IMR-90 (cell line): ENCODE results near the gene KNCN. TPM values are rescaled to one million over a fixed set of nuclear protein-coding genes. Genes with fewer than 3 reads are reported as not detected.
A peak's percentile ranks its signal among the peaks of the same experiment; 100 is the strongest.

Experiments used
- ATAC-seq: fragments of 200-7000 bp; cut with Tn5 transposase; 2 replicates; pipeline ENCODE4 v1.9.1; 2020; ENCODE audit warnings: low read depth, mild to moderate bottlenecking, moderate library complexity
- BruUV-seq: library from RNA; stranded (reverse); fragments of 400-500 nt; replicated peaks from 2 replicates; lab custom pipeline; 2021; lab: Mats Ljungman, UMichigan
- CTCF ChIA-PET: fragments of 300-600 bp; formaldehyde crosslinking; extraction: SDS; loops from one replicate; lab custom pipeline; 2021; ENCODE audit warnings: antibody characterized with exemption; lab: Yijun Ruan, JAX
- POLR2A ChIA-PET: fragments of 300-600 bp; sonication (Branson Sonifier 250); formaldehyde crosslinking; loops from one replicate; lab custom pipeline; 2022; ENCODE audit warnings: antibody characterized with exemption; ENCODE audit not compliant: unreplicated experiment; lab: Charles Lee
- DNase-seq: peaks from one replicate; pipeline ENCODE4 v3.0.0; 2013
- H2AFZ ChIP-seq: replicated peaks from 2 replicates; pipeline ENCODE3; 2013; ENCODE audit warnings: low read length, mild to moderate bottlenecking; ENCODE audit not compliant: poor library complexity
- H2AK5ac ChIP-seq: 2 replicates; pipeline ENCODE4 v1.6.1; 2013; ENCODE audit warnings: low read depth, low read length, inconsistent platforms
- H2AK9ac ChIP-seq: replicated peaks from 2 replicates; pipeline ENCODE3; 2013; ENCODE audit warnings: mild to moderate bottlenecking, low read depth, low read length, moderate library complexity; ENCODE audit not compliant: poor library complexity
- H2BK120ac ChIP-seq: 2 replicates; pipeline ENCODE4 v1.6.1; 2013; ENCODE audit warnings: low read depth, low read length, inconsistent platforms
- H2BK15ac ChIP-seq: 3 replicates; pipeline ENCODE4 v1.6.1; 2013; ENCODE audit warnings: low read depth, low read length, inconsistent platforms
- H2BK20ac ChIP-seq: 2 replicates; pipeline ENCODE4 v1.6.1; 2013; ENCODE audit warnings: low read depth, mild to moderate bottlenecking, inconsistent platforms, low read length, moderate library complexity
- H2BK5ac ChIP-seq: 2 replicates; pipeline ENCODE4 v1.6.1; 2013; ENCODE audit warnings: mild to moderate bottlenecking, low read depth, low read length, inconsistent platforms; ENCODE audit not compliant: poor library complexity, severe bottlenecking
- H3K14ac ChIP-seq: replicated peaks from 2 replicates; pipeline ENCODE4 v1.6.1; 2013; ENCODE audit warnings: low read depth, low read length, inconsistent platforms
- H3K18ac ChIP-seq: 2 replicates; pipeline ENCODE4 v1.6.1; 2013; ENCODE audit warnings: low read depth, low read length, control low read depth
- H3K23ac ChIP-seq: 2 replicates; pipeline ENCODE4 v1.6.1; 2013; ENCODE audit warnings: low read depth, low read length, inconsistent platforms
- H3K27ac ChIP-seq: 2 replicates; pipeline ENCODE4 v1.5.1; 2013; ENCODE audit warnings: mild to moderate bottlenecking, control low read depth, low read length; ENCODE audit not compliant: insufficient read depth
- H3K27me3 ChIP-seq: 2 replicates; pipeline ENCODE4 v1.6.1; 2013; ENCODE audit warnings: low read length; ENCODE audit not compliant: control insufficient read depth, insufficient read depth
- H3K36me3 ChIP-seq: 2 replicates; pipeline ENCODE4 v1.6.1; 2013; ENCODE audit warnings: low read length, mixed read lengths; ENCODE audit not compliant: control insufficient read depth, insufficient read depth
- H3K4ac ChIP-seq: 2 replicates; pipeline ENCODE4 v1.6.1; 2013; ENCODE audit warnings: low read depth, low read length, inconsistent platforms
- H3K4me1 ChIP-seq: 2 replicates; pipeline ENCODE4 v1.6.1; 2013; ENCODE audit warnings: low read length, mixed read lengths; ENCODE audit not compliant: control insufficient read depth, insufficient read depth
- H3K4me2 ChIP-seq: 2 replicates; pipeline ENCODE4 v1.6.1; 2013; ENCODE audit warnings: low read depth, mild to moderate bottlenecking, control low read depth, low read length, moderate library complexity
- H3K4me3 ChIP-seq: 2 replicates; pipeline ENCODE4 v1.5.1; 2013; ENCODE audit warnings: low read depth, mild to moderate bottlenecking, control low read depth, low read length, moderate library complexity; ENCODE audit not compliant: insufficient read depth
- H3K56ac ChIP-seq: 2 replicates; pipeline ENCODE4 v1.6.1; 2013; ENCODE audit warnings: low read length, inconsistent platforms; ENCODE audit not compliant: insufficient read depth; ENCODE audit errors: extremely low read depth
- H3K79me1 ChIP-seq, 2 experiments: 2 replicates each; pipeline ENCODE4 v1.6.1; 2013; ENCODE audit warnings: low read length in 2 of 2, inconsistent platforms in 1 of 2, low read depth in 1 of 2
- H3K9ac ChIP-seq: 2 replicates; pipeline ENCODE4 v1.6.1; 2013; ENCODE audit warnings: low read depth, low read length, control low read depth
- H3K9me1 ChIP-seq: 2 replicates; pipeline ENCODE4 v1.6.1; 2013; ENCODE audit warnings: low read length, inconsistent platforms; ENCODE audit not compliant: insufficient read depth
- H3K9me3 ChIP-seq: 2 replicates; pipeline ENCODE4 v1.6.1; 2013; ENCODE audit warnings: low read length; ENCODE audit not compliant: control insufficient read depth, insufficient read depth
- H4K20me1 ChIP-seq: 2 replicates; pipeline ENCODE4 v1.6.1; 2013; ENCODE audit warnings: low read length, inconsistent platforms; ENCODE audit not compliant: insufficient read depth
- H4K5ac ChIP-seq: 2 replicates; pipeline ENCODE4 v1.6.1; 2013; ENCODE audit warnings: mild to moderate bottlenecking, low read depth, low read length, control low read depth
- H4K8ac ChIP-seq, 2 experiments: 2 replicates each; pipeline ENCODE4 v1.6.1; 2013; ENCODE audit warnings: low read depth in 2 of 2, low read length in 2 of 2, control low read depth in 1 of 2, inconsistent platforms in 1 of 2
- H4K91ac ChIP-seq: 2 replicates; pipeline ENCODE4 v1.6.1; 2013; ENCODE audit warnings: low read depth, low read length, inconsistent platforms; ENCODE audit not compliant: insufficient read depth
- BHLHE40 ChIP-seq: fragments of 150-350 bp; IDR thresholded peaks from 2 replicates; pipeline ENCODE4 v1.6.1; 2016; ENCODE audit warnings: mild to moderate bottlenecking, low read depth, low read length
- CEBPB ChIP-seq: IDR thresholded peaks from 2 replicates; pipeline ENCODE4 v1.6.1; 2012; ENCODE audit warnings: low read depth, low read length, improper control_type of control experiment
- CHD1 ChIP-seq: IDR thresholded peaks from 2 replicates; pipeline ENCODE4 v1.6.1; 2012; ENCODE audit warnings: low read depth, low read length, improper control_type of control experiment
- FOS ChIP-seq: fragments of 150-350 bp; IDR thresholded peaks from 2 replicates; pipeline ENCODE4 v1.6.1; 2016; ENCODE audit warnings: low read depth, low read length
- MAFK ChIP-seq: IDR thresholded peaks from 2 replicates; pipeline ENCODE4 v1.6.1; 2012; ENCODE audit warnings: low read depth, low read length, improper control_type of control experiment
- MAZ ChIP-seq: IDR thresholded peaks from 2 replicates; pipeline ENCODE4 v1.6.1; 2012; ENCODE audit warnings: low read depth, mild to moderate bottlenecking, low read length, improper control_type of control experiment, moderate library complexity, borderline replicate concordance
- MXI1 ChIP-seq: IDR thresholded peaks from 2 replicates; pipeline ENCODE4 v1.6.1; 2012; ENCODE audit warnings: low read depth, mild to moderate bottlenecking, low read length, moderate library complexity, borderline replicate concordance
- NFE2L2 ChIP-seq: fragments of 150-350 bp; IDR thresholded peaks from 2 replicates; pipeline ENCODE4 v1.6.1; 2016; ENCODE audit warnings: low read depth, mild to moderate bottlenecking, low read length
- POLR2A ChIP-seq: IDR thresholded peaks from 2 replicates; pipeline ENCODE4 v1.6.1; 2012; ENCODE audit warnings: mild to moderate bottlenecking, low read depth, low read length
- RAD21 ChIP-seq: IDR thresholded peaks from 2 replicates; pipeline ENCODE4 v1.6.1; 2012; ENCODE audit warnings: low read length, improper control_type of control experiment
- RCOR1 ChIP-seq: IDR thresholded peaks from 2 replicates; pipeline ENCODE4 v1.6.1; 2012; ENCODE audit warnings: mild to moderate bottlenecking, low read length, improper control_type of control experiment; ENCODE audit not compliant: insufficient replicate concordance
- RFX5 ChIP-seq: IDR thresholded peaks from 2 replicates; pipeline ENCODE4 v1.8.0; 2012; ENCODE audit warnings: low read depth, mild to moderate bottlenecking, low read length, moderate library complexity
- SMC3 ChIP-seq: fragments of 150-350 bp; IDR thresholded peaks from 2 replicates; pipeline ENCODE4 v1.6.1; 2016; ENCODE audit warnings: low read depth, mild to moderate bottlenecking, antibody characterized with exemption, low read length, moderate library complexity
- WGBS, 2 experiments: methylation state at CpG; one replicate each; pipeline versions ENCODE4 v1.1.5 to v1.1.7; 2013; ENCODE audit warnings: missing lambda C conversion rate in 2 of 2; ENCODE audit not compliant: insufficient read length in 1 of 2; ENCODE audit errors: extremely low coverage in 2 of 2; 5-methylcytosine and 5-hydroxymethylcytosine counted together
- dilution Hi-C: fragments of 300-500 bp; cut with HindIII; formaldehyde crosslinking; loops from one replicate; pipeline ENCODE4 v1.14.3; 2018; ENCODE audit warnings: low sequenced_read_pairs; ENCODE audit not compliant: unreplicated experiment
- in situ Hi-C: fragments of 300-500 bp; cut with MboI; formaldehyde crosslinking; loops from 3 replicates; pipeline ENCODE4 v1.14.3; 2019; ENCODE audit warnings: low sequenced_read_pairs, inconsistent platforms, mixed read lengths
- intact Hi-C: fragments of 100-400 bp; cut with micrococcal nuclease; formaldehyde crosslinking; loops from 2 replicates; pipeline ENCODE4 v1.10.0; 2022
- polyA plus RNA-seq, 3 experiments: library from polyadenylated mRNA; depleted of rRNA; stranded (reverse); fragments of >200 nt; gene quantifications; 2 replicates each; pipeline ENCODE4 v1.2.3, GENCODE V29; 2012; ENCODE audit warnings: low replicate concordance in 1 of 3
- total RNA-seq: library from RNA; depleted of rRNA; stranded (reverse); fragments of >200 nt; gene quantifications from 2 replicates; pipeline ENCODE4 v1.2.3, GENCODE V29; 2012
- TF ChIP-seq, protein P1 (sequence below): fragments of 150-350 bp; IDR thresholded peaks from 2 replicates; pipeline ENCODE4 v1.6.1; 2017; ENCODE audit warnings: mild to moderate bottlenecking, antibody characterized with exemption, low read length, low read depth
- TF ChIP-seq, protein P2 (sequence below): conservative IDR thresholded peaks from 2 replicates; pipeline ENCODE4 v1.5.1; 2012; ENCODE audit warnings: mild to moderate bottlenecking, low read depth, low read length, improper control_type of control experiment
- TF ChIP-seq, protein P3 (sequence below): fragments of 150-350 bp; IDR thresholded peaks from 2 replicates; pipeline ENCODE4 v1.6.1; 2016; ENCODE audit warnings: low read depth, mild to moderate bottlenecking, low read length, moderate library complexity, borderline replicate concordance

The KNCN gene
- total and polyA plus RNA-seq, 2 of the 4 experiments (the other 2 are of a cell fraction) = not detected

DNA sequence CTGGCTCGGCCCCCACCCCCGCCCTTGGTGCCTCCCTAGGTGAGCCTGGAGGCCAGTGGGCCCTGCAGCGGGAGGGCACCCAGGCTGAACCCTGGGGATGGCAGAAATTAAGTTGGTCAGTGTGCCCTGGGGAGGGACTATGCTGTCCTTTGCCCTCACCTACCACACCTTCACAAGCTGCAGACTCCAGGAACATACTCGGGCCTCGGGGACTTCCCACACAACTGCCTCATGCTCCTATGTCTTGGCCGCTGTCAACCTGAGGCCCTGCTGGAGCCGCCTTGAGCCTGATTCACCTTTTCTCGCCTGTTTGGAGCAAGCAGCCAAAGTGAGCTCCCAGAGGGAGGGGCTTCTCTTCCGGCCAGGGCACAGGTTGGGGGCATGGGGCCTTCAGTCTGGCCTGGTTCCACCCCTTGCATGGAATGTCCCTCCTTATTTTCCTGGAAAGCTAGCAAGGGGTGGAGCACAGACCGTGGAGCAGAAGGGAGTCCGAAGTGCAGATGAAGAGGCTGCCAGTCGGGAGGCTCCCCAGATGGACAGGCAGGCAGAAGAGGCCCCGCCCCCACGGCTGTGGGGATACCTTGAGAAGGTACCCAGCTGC lies 24.7 kb downstream of the KNCN start:
- DNase-seq (no peak), ATAC-seq (no peak)
- H3K23ac ChIP-seq = no peak overlapping the region
- no peaks in the 10 kb centered on the region for H3K36me3 ChIP-seq
- no peak overlapping the region for H2AFZ ChIP-seq
- H3K79me1 ChIP-seq = no peaks in the 10 kb centered on the region
- H3K4me2 ChIP-seq = no peak overlapping the region
- no peak overlapping the region for H2BK120ac ChIP-seq
- no peak overlapping the region for H4K5ac ChIP-seq
- intact Hi-C loops = no loop called here
- no peak overlapping the region for H3K14ac ChIP-seq
- TF ChIP-seq CHD1 (no peak), FOS (no peak), RFX5 (no peak), NFE2L2 (no peak), MXI1 (no peak), BHLHE40 (no peak), MAZ (no peak), RAD21 (no peak), SMC3 (no peak), POLR2A (no peak), CEBPB (no peak), MAFK (no peak), RCOR1 (no peak)
- TF ChIP-seq, protein P1, sequence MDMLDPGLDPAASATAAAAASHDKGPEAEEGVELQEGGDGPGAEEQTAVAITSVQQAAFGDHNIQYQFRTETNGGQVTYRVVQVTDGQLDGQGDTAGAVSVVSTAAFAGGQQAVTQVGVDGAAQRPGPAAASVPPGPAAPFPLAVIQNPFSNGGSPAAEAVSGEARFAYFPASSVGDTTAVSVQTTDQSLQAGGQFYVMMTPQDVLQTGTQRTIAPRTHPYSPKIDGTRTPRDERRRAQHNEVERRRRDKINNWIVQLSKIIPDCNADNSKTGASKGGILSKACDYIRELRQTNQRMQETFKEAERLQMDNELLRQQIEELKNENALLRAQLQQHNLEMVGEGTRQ = no peak
- TF ChIP-seq, protein P2, sequence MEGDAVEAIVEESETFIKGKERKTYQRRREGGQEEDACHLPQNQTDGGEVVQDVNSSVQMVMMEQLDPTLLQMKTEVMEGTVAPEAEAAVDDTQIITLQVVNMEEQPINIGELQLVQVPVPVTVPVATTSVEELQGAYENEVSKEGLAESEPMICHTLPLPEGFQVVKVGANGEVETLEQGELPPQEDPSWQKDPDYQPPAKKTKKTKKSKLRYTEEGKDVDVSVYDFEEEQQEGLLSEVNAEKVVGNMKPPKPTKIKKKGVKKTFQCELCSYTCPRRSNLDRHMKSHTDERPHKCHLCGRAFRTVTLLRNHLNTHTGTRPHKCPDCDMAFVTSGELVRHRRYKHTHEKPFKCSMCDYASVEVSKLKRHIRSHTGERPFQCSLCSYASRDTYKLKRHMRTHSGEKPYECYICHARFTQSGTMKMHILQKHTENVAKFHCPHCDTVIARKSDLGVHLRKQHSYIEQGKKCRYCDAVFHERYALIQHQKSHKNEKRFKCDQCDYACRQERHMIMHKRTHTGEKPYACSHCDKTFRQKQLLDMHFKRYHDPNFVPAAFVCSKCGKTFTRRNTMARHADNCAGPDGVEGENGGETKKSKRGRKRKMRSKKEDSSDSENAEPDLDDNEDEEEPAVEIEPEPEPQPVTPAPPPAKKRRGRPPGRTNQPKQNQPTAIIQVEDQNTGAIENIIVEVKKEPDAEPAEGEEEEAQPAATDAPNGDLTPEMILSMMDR = no peak
- TF ChIP-seq, protein P3, sequence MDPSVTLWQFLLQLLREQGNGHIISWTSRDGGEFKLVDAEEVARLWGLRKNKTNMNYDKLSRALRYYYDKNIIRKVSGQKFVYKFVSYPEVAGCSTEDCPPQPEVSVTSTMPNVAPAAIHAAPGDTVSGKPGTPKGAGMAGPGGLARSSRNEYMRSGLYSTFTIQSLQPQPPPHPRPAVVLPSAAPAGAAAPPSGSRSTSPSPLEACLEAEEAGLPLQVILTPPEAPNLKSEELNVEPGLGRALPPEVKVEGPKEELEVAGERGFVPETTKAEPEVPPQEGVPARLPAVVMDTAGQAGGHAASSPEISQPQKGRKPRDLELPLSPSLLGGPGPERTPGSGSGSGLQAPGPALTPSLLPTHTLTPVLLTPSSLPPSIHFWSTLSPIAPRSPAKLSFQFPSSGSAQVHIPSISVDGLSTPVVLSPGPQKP = no peak
- no peak overlapping the region for H2BK5ac ChIP-seq
- dilution Hi-C loops = no loop called here
- H3K4me1 ChIP-seq = peaks cover 7% of the 10 kb centered on the region; the same call in 1 of the 2 replicates
- no peak overlapping the region for H2BK15ac ChIP-seq
- 43% methylated on average over 3 of the region's 14 CpGs; no CpG with 5 or more reads in 1 of the 2 experiments for WGBS, 2 experiments
- no peak overlapping the region for H3K4ac ChIP-seq
- no peak overlapping the region for H3K27ac ChIP-seq
- H4K20me1 ChIP-seq = no peaks in the 10 kb centered on the region
- no peak overlapping the region for H3K9ac ChIP-seq
- CTCF ChIA-PET = interaction anchor here (0.6 to 2.2 kb wide), 4 partner anchors 49 to 88 kb away, joined by 3 to 12 read pairs (median 4); no protein-coding TSS in a partner anchor
- in situ Hi-C loops = loop anchor here (5.0 kb wide), 3 partner anchors 49 to 119 kb away; no protein-coding TSS in a partner anchor
- peaks cover 51% of the 10 kb centered on the region for H3K27me3 ChIP-seq
- peak overlapping the region; percentile 23 for H2AK9ac ChIP-seq
- POLR2A ChIA-PET = no interaction called here
- peaks cover 3% of the 10 kb centered on the region for H3K9me1 ChIP-seq
- no peak overlapping the region for H2AK5ac ChIP-seq
- no peak overlapping the region for H3K18ac ChIP-seq
- no peak overlapping the region for H3K56ac ChIP-seq
- H4K8ac ChIP-seq = no peak overlapping the region
- H3K4me3 ChIP-seq = no peak overlapping the region
- BruUV-seq = no TSS peak
- H4K91ac ChIP-seq = no peak overlapping the region
- H2BK20ac ChIP-seq = no peak overlapping the region
- H3K9me3 ChIP-seq = no peaks in the 10 kb centered on the region
